HCT116 (cell line): ENCODE measurements around the gene CASK.

Experiments used
- CTCF ChIP-seq, 3 experiments: fragments of 200-600 bp in 1 of 3; sonication (generic) in 1 of 3; IDR thresholded peaks in 2 of 3; conservative IDR thresholded peaks in 1 of 3; 2 replicates each; pipeline ENCODE4 v1.5.1; 2012 to 2017; ENCODE audit warnings: low read depth in 2 of 3, low read length in 2 of 3, antibody characterized with exemption in 1 of 3, borderline replicate concordance in 1 of 3, control low read depth in 1 of 3, mild to moderate bottlenecking in 1 of 3, mixed read lengths in 1 of 3, mixed run types in 1 of 3, moderate library complexity in 1 of 3; ENCODE audit not compliant: insufficient read depth in 1 of 3
- POLR2A ChIP-seq: IDR thresholded peaks from 2 replicates; pipeline ENCODE4 v1.7.0; 2011; ENCODE audit warnings: borderline replicate concordance; ENCODE audit not compliant: insufficient read depth, insufficient read length; ENCODE audit errors: extremely low read depth
- SP1 ChIP-seq: IDR thresholded peaks from 2 replicates; pipeline ENCODE4 v1.6.1; 2012; ENCODE audit warnings: low read depth

- TF ChIP-seq SP1 (no peak), CTCF (IDR thresholded peaks at IDR 0.05 in 2 of 3, conservative IDR thresholded peaks at IDR 0.05 in 1 of 3; ENCODE audit: borderline replicate concordance in 1 of 3, insufficient read depth in 1 of 3, low read depth in 2 of 3, low read length in 2 of 3) (no peak), POLR2A (no peak)
These were observed 23.7 kb upstream of the CASK start for GRCh38 chrX:41946989-41947612.
